ENCODE measurements around the gene GNAZ.

DNA sequence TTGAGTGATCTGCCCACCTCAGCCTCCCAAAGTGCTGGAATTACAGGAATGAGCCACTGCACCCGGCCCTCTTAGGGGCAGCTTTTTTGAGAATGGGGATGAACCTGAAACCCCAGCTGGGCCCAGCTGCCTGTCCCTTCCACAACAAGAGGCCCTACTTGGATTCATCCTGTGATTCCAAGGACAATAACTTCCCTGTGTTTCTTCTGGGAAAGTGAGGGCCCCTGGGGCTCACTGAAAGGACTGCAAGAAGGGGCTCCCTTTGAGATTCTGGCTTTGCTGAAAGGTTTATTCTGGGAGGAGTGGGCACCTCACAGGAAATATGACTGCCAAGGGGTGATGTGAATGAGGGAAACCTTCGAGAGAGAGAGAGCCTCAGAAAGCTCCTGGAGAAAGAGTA lies 12.3 kb upstream of the GNAZ start:
- TF ChIP-seq, protein P1, sequence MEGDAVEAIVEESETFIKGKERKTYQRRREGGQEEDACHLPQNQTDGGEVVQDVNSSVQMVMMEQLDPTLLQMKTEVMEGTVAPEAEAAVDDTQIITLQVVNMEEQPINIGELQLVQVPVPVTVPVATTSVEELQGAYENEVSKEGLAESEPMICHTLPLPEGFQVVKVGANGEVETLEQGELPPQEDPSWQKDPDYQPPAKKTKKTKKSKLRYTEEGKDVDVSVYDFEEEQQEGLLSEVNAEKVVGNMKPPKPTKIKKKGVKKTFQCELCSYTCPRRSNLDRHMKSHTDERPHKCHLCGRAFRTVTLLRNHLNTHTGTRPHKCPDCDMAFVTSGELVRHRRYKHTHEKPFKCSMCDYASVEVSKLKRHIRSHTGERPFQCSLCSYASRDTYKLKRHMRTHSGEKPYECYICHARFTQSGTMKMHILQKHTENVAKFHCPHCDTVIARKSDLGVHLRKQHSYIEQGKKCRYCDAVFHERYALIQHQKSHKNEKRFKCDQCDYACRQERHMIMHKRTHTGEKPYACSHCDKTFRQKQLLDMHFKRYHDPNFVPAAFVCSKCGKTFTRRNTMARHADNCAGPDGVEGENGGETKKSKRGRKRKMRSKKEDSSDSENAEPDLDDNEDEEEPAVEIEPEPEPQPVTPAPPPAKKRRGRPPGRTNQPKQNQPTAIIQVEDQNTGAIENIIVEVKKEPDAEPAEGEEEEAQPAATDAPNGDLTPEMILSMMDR (IDR thresholded peaks at IDR 0.05 in 2 of 3, conservative IDR thresholded peaks at IDR 0.05 in 1 of 3; ENCODE audit: borderline replicate concordance in 1 of 3, insufficient read depth in 1 of 3, low read depth in 2 of 3, low read length in 2 of 3): no peak
- TF ChIP-seq EZH2 (IDR thresholded peaks at IDR 0.05) (no peak), POLR2A (IDR thresholded peaks at IDR 0.05; ENCODE audit: borderline replicate concordance, extremely low read depth, insufficient read depth, insufficient read length) (no peak), RAD21 (IDR thresholded peaks at IDR 0.05; ENCODE audit: low read depth) (no peak), TCF7L2 (IDR thresholded peaks at IDR 0.05; ENCODE audit: borderline replicate concordance, extremely low read depth, insufficient read depth, insufficient read length) (no peak), EZH2phosphoT487 (IDR thresholded peaks at IDR 0.05; ENCODE audit: borderline replicate concordance) (no peak), SIN3A (IDR thresholded peaks at IDR 0.05; ENCODE audit: low read depth) (no peak), POLR2AphosphoS5 (IDR thresholded peaks at IDR 0.05; ENCODE audit: low read depth, low read length) (no peak), ATF3 (IDR thresholded peaks at IDR 0.05) (no peak)

All from HCT116 (cell line).